Neural progenitor cell (in vitro differentiated cells): ENCODE measurements around the gene RTEL1. TPM values are rescaled to one million over a fixed set of nuclear protein-coding genes. Genes with fewer than 3 reads are reported as not detected.
A peak's percentile ranks its signal among the peaks of the same experiment; 100 is the strongest.

Experiments
- DNase-seq: peaks from one replicate; pipeline ENCODE4 v3.0.0-alpha.2; 2016; ENCODE audit warnings: low spot score
- H2AFZ ChIP-seq: fragments of 200-600 bp; sonication (generic); replicated peaks from 2 replicates; pipeline ENCODE4 v1.6.1; 2016; ENCODE audit warnings: antibody characterized with exemption
- H3F3A ChIP-seq: fragments of 200-600 bp; sonication (generic); 2 replicates; pipeline ENCODE4 v1.6.1; 2016; ENCODE audit warnings: antibody characterized with exemption, low read depth
- H3K27ac ChIP-seq: fragments of 200-600 bp; sonication (generic); 2 replicates; pipeline ENCODE4 v1.5.1; 2016; ENCODE audit warnings: mild to moderate bottlenecking
- H3K27me3 ChIP-seq: fragments of 200-600 bp; sonication (generic); 2 replicates; pipeline ENCODE4 v1.6.1; 2016; ENCODE audit warnings: mild to moderate bottlenecking, moderate library complexity
- H3K36me3 ChIP-seq: fragments of 200-600 bp; sonication (generic); 2 replicates; pipeline ENCODE4 v1.5.1; 2016
- H3K4me1 ChIP-seq: fragments of 200-600 bp; sonication (generic); 2 replicates; pipeline ENCODE4 v1.6.1; 2016; ENCODE audit warnings: mixed run types
- H3K4me2 ChIP-seq: fragments of 200-600 bp; sonication (generic); 2 replicates; pipeline ENCODE4 v1.6.1; 2016
- H3K4me3 ChIP-seq: fragments of 200-600 bp; sonication (generic); 2 replicates; pipeline ENCODE4 v1.5.1; 2016
- H3K79me2 ChIP-seq: fragments of 200-600 bp; sonication (generic); 2 replicates; pipeline ENCODE4 v1.6.1; 2016; ENCODE audit warnings: low read depth
- H3K9ac ChIP-seq: fragments of 200-600 bp; sonication (generic); 2 replicates; pipeline ENCODE4 v1.6.1; 2016
- H3K9me3 ChIP-seq: fragments of 200-600 bp; sonication (generic); 2 replicates; pipeline ENCODE4 v1.5.1; 2016; ENCODE audit warnings: low read depth
- H4K20me1 ChIP-seq: fragments of 200-600 bp; sonication (generic); 2 replicates; pipeline ENCODE4 v1.6.1; 2016; ENCODE audit warnings: low read depth
- H3K27ac Mint-ChIP-seq: 3 replicates; pipeline ENCODE4 v1.8.0; 2021; ENCODE audit warnings: mixed read lengths
- H3K27me3 Mint-ChIP-seq: 2 replicates; pipeline ENCODE4 v1.8.0; 2022; ENCODE audit warnings: low read depth, mild to moderate bottlenecking, inconsistent platforms, moderate library complexity, mixed read lengths; ENCODE audit not compliant: insufficient read depth
- H3K36me3 Mint-ChIP-seq: 3 replicates; pipeline ENCODE4 v1.8.0; 2021; ENCODE audit warnings: mixed read lengths
- H3K4me1 Mint-ChIP-seq: 3 replicates; pipeline ENCODE4 v1.8.0; 2021; ENCODE audit warnings: mixed read lengths
- H3K4me3 Mint-ChIP-seq: 3 replicates; pipeline ENCODE4 v1.8.0; 2021; ENCODE audit warnings: mild to moderate bottlenecking, moderate library complexity, mixed read lengths
- H3K9me3 Mint-ChIP-seq: 3 replicates; pipeline ENCODE4 v1.8.0; 2020; ENCODE audit warnings: mixed read lengths
- EZH2 ChIP-seq: fragments of 200-600 bp; sonication (generic); IDR thresholded peaks from 2 replicates; pipeline ENCODE4 v1.6.1; 2017; ENCODE audit warnings: antibody characterized with exemption, mild to moderate bottlenecking, moderate library complexity
- EZH2phosphoT487 ChIP-seq: fragments of 200-600 bp; sonication (generic); IDR thresholded peaks from 2 replicates; pipeline ENCODE4 v1.6.1; 2017; ENCODE audit warnings: antibody characterized with exemption
- total RNA-seq: library from RNA; depleted of rRNA; stranded (reverse); fragments of >200 nt; gene quantifications from 2 replicates; pipeline ENCODE4 v1.2.3, GENCODE V29; 2015; ENCODE audit warnings: low replicate concordance
- TF ChIP-seq, protein P1 (sequence below): fragments of 200-600 bp; sonication (generic); IDR thresholded peaks from 2 replicates; pipeline ENCODE4 v1.5.1; 2017; ENCODE audit warnings: antibody characterized with exemption, mild to moderate bottlenecking

The RTEL1 gene, protein sequence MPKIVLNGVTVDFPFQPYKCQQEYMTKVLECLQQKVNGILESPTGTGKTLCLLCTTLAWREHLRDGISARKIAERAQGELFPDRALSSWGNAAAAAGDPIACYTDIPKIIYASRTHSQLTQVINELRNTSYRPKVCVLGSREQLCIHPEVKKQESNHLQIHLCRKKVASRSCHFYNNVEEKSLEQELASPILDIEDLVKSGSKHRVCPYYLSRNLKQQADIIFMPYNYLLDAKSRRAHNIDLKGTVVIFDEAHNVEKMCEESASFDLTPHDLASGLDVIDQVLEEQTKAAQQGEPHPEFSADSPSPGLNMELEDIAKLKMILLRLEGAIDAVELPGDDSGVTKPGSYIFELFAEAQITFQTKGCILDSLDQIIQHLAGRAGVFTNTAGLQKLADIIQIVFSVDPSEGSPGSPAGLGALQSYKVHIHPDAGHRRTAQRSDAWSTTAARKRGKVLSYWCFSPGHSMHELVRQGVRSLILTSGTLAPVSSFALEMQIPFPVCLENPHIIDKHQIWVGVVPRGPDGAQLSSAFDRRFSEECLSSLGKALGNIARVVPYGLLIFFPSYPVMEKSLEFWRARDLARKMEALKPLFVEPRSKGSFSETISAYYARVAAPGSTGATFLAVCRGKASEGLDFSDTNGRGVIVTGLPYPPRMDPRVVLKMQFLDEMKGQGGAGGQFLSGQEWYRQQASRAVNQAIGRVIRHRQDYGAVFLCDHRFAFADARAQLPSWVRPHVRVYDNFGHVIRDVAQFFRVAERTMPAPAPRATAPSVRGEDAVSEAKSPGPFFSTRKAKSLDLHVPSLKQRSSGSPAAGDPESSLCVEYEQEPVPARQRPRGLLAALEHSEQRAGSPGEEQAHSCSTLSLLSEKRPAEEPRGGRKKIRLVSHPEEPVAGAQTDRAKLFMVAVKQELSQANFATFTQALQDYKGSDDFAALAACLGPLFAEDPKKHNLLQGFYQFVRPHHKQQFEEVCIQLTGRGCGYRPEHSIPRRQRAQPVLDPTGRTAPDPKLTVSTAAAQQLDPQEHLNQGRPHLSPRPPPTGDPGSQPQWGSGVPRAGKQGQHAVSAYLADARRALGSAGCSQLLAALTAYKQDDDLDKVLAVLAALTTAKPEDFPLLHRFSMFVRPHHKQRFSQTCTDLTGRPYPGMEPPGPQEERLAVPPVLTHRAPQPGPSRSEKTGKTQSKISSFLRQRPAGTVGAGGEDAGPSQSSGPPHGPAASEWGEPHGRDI (N-terminal part only)
- 6.0 and 16.7 TPM in 2 replicates for total RNA-seq

DNA sequence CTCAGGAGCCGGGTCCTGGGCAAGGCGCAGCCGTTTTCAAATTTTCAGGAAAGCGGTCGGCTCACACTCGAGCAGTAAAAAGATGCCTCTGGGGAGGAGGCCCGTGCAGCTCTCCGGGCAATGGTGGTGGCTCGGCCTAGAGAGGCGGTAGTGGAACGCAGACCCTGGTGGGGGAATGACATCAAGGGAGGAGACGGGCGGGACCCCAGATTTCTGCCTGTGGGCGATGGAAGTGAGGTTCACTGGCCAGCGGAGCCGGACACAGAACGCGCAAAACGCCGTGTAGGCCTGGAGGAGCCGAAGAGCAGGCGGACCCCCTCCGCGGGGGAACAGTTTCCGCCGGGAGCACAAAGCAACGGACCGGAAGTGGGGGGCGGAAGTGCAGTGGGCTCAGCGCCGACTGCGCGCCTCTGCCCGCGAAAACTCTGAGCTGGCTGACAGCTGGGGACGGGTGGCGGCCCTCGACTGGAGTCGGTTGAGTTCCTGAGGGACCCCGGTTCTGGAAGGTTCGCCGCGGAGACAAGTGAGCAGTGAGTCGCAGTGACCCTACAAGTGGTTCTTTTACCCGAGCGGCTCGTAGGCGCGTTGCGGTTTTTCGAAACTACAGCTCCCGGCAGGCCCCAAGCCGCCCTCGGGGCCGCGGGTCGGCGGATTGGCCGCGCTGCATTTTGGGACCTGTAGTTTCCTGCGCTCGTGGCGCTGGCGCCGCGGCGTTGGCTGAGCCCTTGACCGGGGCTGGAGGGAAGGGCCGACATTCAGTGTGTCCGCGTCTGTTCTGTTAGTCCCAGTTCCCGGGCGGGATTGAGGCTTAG lies at the start of gene RTEL1:
Gene RTEL1, plus strand, starts transcription at position 376 of the 812 bp plus-strand sequence. CDS start 1,091 bp downstream, outside the sequence.
- peak; percentile 95 for DNase-seq
- Histone ChIP-seq H3K27me3 (peaks cover 8% of the 10 kb centered on the region), H3K9ac (peak within 1 kb of the TSS; percentile 18), H3K4me3 (peak within 1 kb of the TSS; percentile 94), H3K4me2 (peak within 1 kb of the TSS; percentile 84), H3K4me1 (no peaks in the 10 kb centered on the region), H3K79me2 (peaks cover 8% of the 10 kb centered on the region), H3K36me3 (no peaks in the 10 kb centered on the region), H2AFZ (peak within 1 kb of the TSS; percentile 98), H3K9me3 (no peaks in the 10 kb centered on the region), H3F3A (peaks cover 10% of the 10 kb centered on the region), H3K27ac (no peak within 1 kb of the TSS), H4K20me1 (peaks cover 3% of the 10 kb centered on the region)
- Mint-ChIP-seq H3K27me3 (peaks cover 12% of the 10 kb centered on the region), H3K36me3 (peaks cover 2% of the 10 kb centered on the region), H3K4me1 (peaks cover 37% of the 10 kb centered on the region), H3K27ac (peak within 1 kb of the TSS; percentile 98), H3K4me3 (peak within 1 kb of the TSS; percentile 95), H3K9me3 (no peaks in the 10 kb centered on the region)
- TF ChIP-seq EZH2phosphoT487 (no peak), EZH2 (no peak)
- TF ChIP-seq, protein P1, sequence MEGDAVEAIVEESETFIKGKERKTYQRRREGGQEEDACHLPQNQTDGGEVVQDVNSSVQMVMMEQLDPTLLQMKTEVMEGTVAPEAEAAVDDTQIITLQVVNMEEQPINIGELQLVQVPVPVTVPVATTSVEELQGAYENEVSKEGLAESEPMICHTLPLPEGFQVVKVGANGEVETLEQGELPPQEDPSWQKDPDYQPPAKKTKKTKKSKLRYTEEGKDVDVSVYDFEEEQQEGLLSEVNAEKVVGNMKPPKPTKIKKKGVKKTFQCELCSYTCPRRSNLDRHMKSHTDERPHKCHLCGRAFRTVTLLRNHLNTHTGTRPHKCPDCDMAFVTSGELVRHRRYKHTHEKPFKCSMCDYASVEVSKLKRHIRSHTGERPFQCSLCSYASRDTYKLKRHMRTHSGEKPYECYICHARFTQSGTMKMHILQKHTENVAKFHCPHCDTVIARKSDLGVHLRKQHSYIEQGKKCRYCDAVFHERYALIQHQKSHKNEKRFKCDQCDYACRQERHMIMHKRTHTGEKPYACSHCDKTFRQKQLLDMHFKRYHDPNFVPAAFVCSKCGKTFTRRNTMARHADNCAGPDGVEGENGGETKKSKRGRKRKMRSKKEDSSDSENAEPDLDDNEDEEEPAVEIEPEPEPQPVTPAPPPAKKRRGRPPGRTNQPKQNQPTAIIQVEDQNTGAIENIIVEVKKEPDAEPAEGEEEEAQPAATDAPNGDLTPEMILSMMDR = no peak

DNA sequence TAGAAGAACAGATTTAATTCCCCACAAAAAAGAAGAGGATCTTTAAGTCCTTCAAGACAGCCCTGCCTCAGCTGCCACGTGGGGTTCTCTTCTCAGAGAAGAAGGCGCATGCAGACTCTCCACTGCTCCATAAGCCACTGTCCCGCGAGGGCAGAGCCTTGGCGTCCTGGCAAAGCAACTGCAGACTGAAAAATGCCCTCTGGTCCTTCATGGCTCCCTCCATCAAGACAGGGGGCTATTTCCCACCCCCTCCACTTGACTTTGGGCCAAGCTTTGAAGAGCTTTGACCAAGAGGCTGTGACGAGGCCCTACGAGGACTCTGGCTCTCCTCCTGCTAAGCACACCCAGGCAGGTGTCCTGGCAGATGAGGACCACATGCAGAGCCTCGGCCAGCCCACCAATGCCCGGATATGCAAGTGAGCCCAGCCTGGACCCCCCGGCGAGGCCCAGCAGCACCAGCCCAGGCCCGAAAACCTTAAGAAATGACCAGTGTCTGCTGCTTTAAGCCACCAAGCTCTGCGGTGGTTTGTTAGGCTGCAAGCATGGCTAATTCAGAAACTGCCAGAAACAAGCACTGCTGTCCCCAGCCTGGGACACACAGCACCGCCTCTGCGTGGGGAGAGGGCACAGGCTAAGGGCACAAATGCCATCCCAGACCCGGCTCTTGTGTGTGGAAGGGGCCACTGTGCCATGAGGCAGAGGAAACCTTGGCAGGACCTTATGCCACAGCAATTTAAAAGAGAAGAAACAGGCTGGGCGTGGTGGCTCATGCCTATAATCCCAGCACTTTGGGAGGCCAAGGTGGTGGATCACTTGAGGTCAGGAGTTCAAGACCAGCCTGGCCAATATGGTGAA lies 47.3 kb upstream of the RTEL1 start:
- Histone ChIP-seq H2AFZ (no peak overlapping the region), H3K36me3 (no peaks in the 10 kb centered on the region), H3K9ac (no peak overlapping the region), H3K4me2 (no peak overlapping the region), H3K79me2 (no peaks in the 10 kb centered on the region), H3K27ac (no peak overlapping the region), H3K4me1 (no peaks in the 10 kb centered on the region), H3F3A (no peaks in the 10 kb centered on the region), H3K4me3 (no peak overlapping the region), H4K20me1 (no peaks in the 10 kb centered on the region), H3K27me3 (no peaks in the 10 kb centered on the region), H3K9me3 (no peaks in the 10 kb centered on the region)
- Mint-ChIP-seq H3K36me3 (peaks cover 26% of the 10 kb centered on the region), H3K27ac (no peak overlapping the region), H3K4me1 (no peaks in the 10 kb centered on the region), H3K27me3 (peaks cover 2% of the 10 kb centered on the region), H3K9me3 (peaks cover 5% of the 10 kb centered on the region), H3K4me3 (no peak overlapping the region)
- TF ChIP-seq, protein P1 = no peak
- TF ChIP-seq EZH2phosphoT487 (no peak), EZH2 (no peak)
- DNase-seq = no peak
